GM23338 (cell line): ENCODE data around the gene LIPM. TPM values are rescaled to one million over a fixed set of nuclear protein-coding genes. Genes with fewer than 3 reads are reported as not detected.

Experiments
- ATAC-seq: fragments of 200-7000 bp; cut with Tn5 transposase; 3 replicates; pipeline ENCODE4 v1.9.1; 2020
- DNase-seq: peaks from one replicate; pipeline ENCODE4 v3.0.0-alpha.2; 2015; ENCODE audit warnings: low spot score
- H2AFZ ChIP-seq: fragments of 200-600 bp; sonication (generic); 2 replicates; pipeline ENCODE4 v1.8.0; 2016; ENCODE audit warnings: antibody characterized with exemption, mild to moderate bottlenecking, moderate library complexity
- H3F3A ChIP-seq: fragments of 200-600 bp; sonication (generic); replicated peaks from 2 replicates; pipeline ENCODE4 v1.8.0; 2017; ENCODE audit warnings: antibody characterized with exemption, mixed run types, low read depth
- H3K27ac ChIP-seq: fragments of 200-600 bp; sonication (generic); 2 replicates; pipeline ENCODE4 v1.6.1; 2016; ENCODE audit warnings: low read depth
- H3K27me3 ChIP-seq: fragments of 200-600 bp; sonication (generic); 2 replicates; pipeline ENCODE4 v1.8.0; 2016; ENCODE audit warnings: mild to moderate bottlenecking, mixed run types, moderate library complexity; ENCODE audit not compliant: insufficient read depth
- H3K36me3 ChIP-seq: fragments of 200-600 bp; sonication (generic); 2 replicates; pipeline ENCODE4 v1.8.0; 2016; ENCODE audit warnings: mild to moderate bottlenecking; ENCODE audit not compliant: insufficient read depth
- H3K4me1 ChIP-seq: fragments of 200-600 bp; sonication (generic); 2 replicates; pipeline ENCODE4 v1.8.0; 2016; ENCODE audit warnings: mild to moderate bottlenecking, moderate library complexity; ENCODE audit not compliant: insufficient read depth
- H3K4me2 ChIP-seq: fragments of 200-600 bp; sonication (generic); 2 replicates; pipeline ENCODE4 v1.7.1; 2017; ENCODE audit warnings: mixed run types
- H3K4me3 ChIP-seq: fragments of 200-600 bp; sonication (generic); 2 replicates; pipeline ENCODE4 v1.6.1; 2016; ENCODE audit warnings: mixed run types
- H3K79me2 ChIP-seq: fragments of 200-600 bp; sonication (generic); replicated peaks from 2 replicates; pipeline ENCODE4 v1.8.0; 2017; ENCODE audit warnings: mild to moderate bottlenecking; ENCODE audit not compliant: insufficient read depth
- H3K9me2 ChIP-seq: fragments of 200-600 bp; sonication (generic); 2 replicates; pipeline ENCODE4 v1.8.0; 2017; ENCODE audit not compliant: insufficient read depth
- H4K20me1 ChIP-seq: fragments of 200-600 bp; sonication (generic); replicated peaks from 2 replicates; pipeline ENCODE4 v1.8.0; 2017; ENCODE audit warnings: mild to moderate bottlenecking; ENCODE audit not compliant: insufficient read depth
- H3K27ac Mint-ChIP-seq: 2 replicates; pipeline ENCODE4 v1.8.0; 2020; ENCODE audit warnings: inconsistent platforms, mild to moderate bottlenecking, moderate library complexity, mixed read lengths
- H3K27me3 Mint-ChIP-seq: 3 replicates; pipeline ENCODE4 v1.8.0; 2022; ENCODE audit warnings: low read depth, mild to moderate bottlenecking, moderate library complexity, mixed read lengths, inconsistent platforms; ENCODE audit not compliant: insufficient read depth, poor library complexity
- H3K36me3 Mint-ChIP-seq: 3 replicates; pipeline ENCODE4 v1.8.0; 2021; ENCODE audit warnings: low read depth, mild to moderate bottlenecking, inconsistent platforms, moderate library complexity, mixed read lengths
- H3K4me1 Mint-ChIP-seq: 3 replicates; pipeline ENCODE4 v1.8.0; 2020; ENCODE audit warnings: mild to moderate bottlenecking, inconsistent platforms, mixed read lengths
- H3K4me3 Mint-ChIP-seq: 3 replicates; pipeline ENCODE4 v1.8.0; 2021; ENCODE audit warnings: moderate library complexity, mild to moderate bottlenecking, inconsistent platforms, mixed read lengths
- H3K9me3 Mint-ChIP-seq: 3 replicates; pipeline ENCODE4 v1.8.0; 2020; ENCODE audit warnings: moderate library complexity, mild to moderate bottlenecking, inconsistent platforms, mixed read lengths
- CREB1 ChIP-seq: fragments of 250-450 bp; sonication (Bioruptor Pico); IDR thresholded peaks from 2 replicates; pipeline ENCODE4 v1.5.0; 2020; ENCODE audit warnings: low read depth, mild to moderate bottlenecking, moderate library complexity
- CTCF ChIP-seq, 2 experiments: fragments of 200-600 bp in 1 of 2; sonication (generic) in 1 of 2; conservative IDR thresholded peaks; 2 replicates each; pipeline versions ENCODE4 v1.5.1 to v1.6.1; 2016 to 2017; ENCODE audit warnings: antibody characterized with exemption in 2 of 2, low read depth in 2 of 2, mild to moderate bottlenecking in 2 of 2, moderate library complexity in 1 of 2
- ETS1 ChIP-seq: IDR thresholded peaks from 2 replicates; pipeline ENCODE4 v1.6.1; 2016; ENCODE audit warnings: antibody characterized with exemption
- EZH2 ChIP-seq: fragments of 200-600 bp; sonication (generic); IDR thresholded peaks from one replicate; pipeline ENCODE4 v1.8.0; 2017; ENCODE audit warnings: antibody characterized with exemption, mild to moderate bottlenecking, low read depth; ENCODE audit not compliant: unreplicated experiment
- NANOG ChIP-seq: IDR thresholded peaks from 2 replicates; pipeline ENCODE4 v1.6.1; 2016; ENCODE audit warnings: antibody characterized with exemption, borderline replicate concordance
- POLR2AphosphoS5 ChIP-seq: IDR thresholded peaks from 2 replicates; pipeline ENCODE4 v1.6.1; 2016; ENCODE audit warnings: antibody characterized with exemption, low read depth
- REST ChIP-seq: IDR thresholded peaks from one replicate; pipeline ENCODE4 v1.6.1; 2018; ENCODE audit warnings: antibody characterized with exemption; ENCODE audit not compliant: unreplicated experiment
- STAT1 ChIP-seq: IDR thresholded peaks from one replicate; pipeline ENCODE4 v1.6.1; 2016; ENCODE audit warnings: antibody characterized with exemption; ENCODE audit not compliant: unreplicated experiment
- ZNF331 ChIP-seq: fragments of 250-450 bp; sonication (Bioruptor Pico); IDR thresholded peaks from 2 replicates; pipeline ENCODE4 v1.5.0; 2020; ENCODE audit warnings: low read depth, mild to moderate bottlenecking, moderate library complexity
- ZNF462 ChIP-seq: fragments of 250-450 bp; sonication (Bioruptor Pico); IDR thresholded peaks from 2 replicates; pipeline ENCODE4 v1.5.0; 2020; ENCODE audit warnings: mild to moderate bottlenecking, moderate library complexity
- polyA plus RNA-seq: library from polyadenylated mRNA; unstranded; fragments of >200 nt; fragmentation: Nextera tagmentation; extraction: Ambion mirVana; gene quantifications from 2 replicates; pipeline ENCODE4 v1.2.1, GENCODE V29; 2016
- total RNA-seq: library from RNA; depleted of rRNA; stranded (reverse); fragments of >200 nt; shearing (Covaris generic); gene quantifications from 2 replicates; pipeline ENCODE4 v1.2.3, GENCODE V29; 2014

LIPM gene
- total and polyA plus RNA-seq, 2 experiments from 2014 or later: not detected

GRCh38 chr10:88781206-88781605 lies 21.3 kb upstream of the LIPM start:
- Mint-ChIP-seq H3K4me3 (no peak overlapping the region), H3K9me3 (no peaks in the 10 kb centered on the region), H3K27ac (no peak overlapping the region), H3K4me1 (no peaks in the 10 kb centered on the region), H3K27me3 (no peaks in the 10 kb centered on the region), H3K36me3 (no peaks in the 10 kb centered on the region)
- no peaks in the 10 kb centered on the region for H3K36me3 ChIP-seq
- no peaks in the 10 kb centered on the region for H4K20me1 ChIP-seq
- TF ChIP-seq ETS1 (no peak), EZH2 (no peak), ZNF331 (CRISPR knock-in tag) (no peak), CREB1 (no peak), NANOG (no peak), ZNF462 (CRISPR knock-in tag) (no peak), REST (no peak), CTCF (conservative IDR thresholded peaks at IDR 0.05; ENCODE audit: low read depth in 2 of 2) (no peak), POLR2AphosphoS5 (no peak), STAT1 (no peak)
- no peaks in the 10 kb centered on the region for H3F3A ChIP-seq
- H3K4me1 ChIP-seq: no peaks in the 10 kb centered on the region
- H3K4me2 ChIP-seq: no peak overlapping the region
- no peaks in the 10 kb centered on the region for H3K79me2 ChIP-seq
- H2AFZ ChIP-seq: no peak overlapping the region
- H3K9me2 ChIP-seq: peaks cover 7% of the 10 kb centered on the region; the same call in 1 of the 2 replicates
- H3K27me3 ChIP-seq: no peaks in the 10 kb centered on the region
- ATAC-seq (no peak), DNase-seq (no peak)
- H3K4me3 ChIP-seq: no peak overlapping the region
- H3K27ac ChIP-seq: no peak overlapping the region
